HCT116 (cell line): ENCODE measurements around the gene MIEF1. TPM values are rescaled to one million over a fixed set of nuclear protein-coding genes. Genes with fewer than 3 reads are reported as not detected.

Experiments
- total RNA-seq: library from RNA; stranded (reverse); gene quantifications from one replicate; pipeline ENCODE4 v1.2.1, GENCODE V29; 2021; ENCODE audit not compliant: unreplicated experiment

The MIEF1 gene
- total RNA-seq, 1 experiment from 2014 or later, result 42.8 TPM

Other genes starting within 250 kb of the MIEF1 start
- 2,966 TPM for gene RPL3, start 182.7 kb upstream of the MIEF1 start, total RNA-seq
- 20.7 TPM for gene SYNGR1, start 152.3 kb upstream of the MIEF1 start, total RNA-seq
- gene TAB1, start 102.5 kb upstream of the MIEF1 start, total RNA-seq, result 25.4 TPM
- 0.20 TPM for gene MGAT3, start 45.3 kb upstream of the MIEF1 start, total RNA-seq
- 608 TPM for gene ATF4, start 18.3 kb downstream of the MIEF1 start, total RNA-seq
- gene RPS19BP1, start 30.5 kb downstream of the MIEF1 start, total RNA-seq, result 80.4 TPM
- gene CACNA1I, start 68.5 kb downstream of the MIEF1 start, total RNA-seq, result 0.15 TPM